Measurements from ENCODE around the gene GALNT2.
A peak's percentile ranks its signal among the peaks of the same experiment; 100 is the strongest.

GALNT2 gene

DNA sequence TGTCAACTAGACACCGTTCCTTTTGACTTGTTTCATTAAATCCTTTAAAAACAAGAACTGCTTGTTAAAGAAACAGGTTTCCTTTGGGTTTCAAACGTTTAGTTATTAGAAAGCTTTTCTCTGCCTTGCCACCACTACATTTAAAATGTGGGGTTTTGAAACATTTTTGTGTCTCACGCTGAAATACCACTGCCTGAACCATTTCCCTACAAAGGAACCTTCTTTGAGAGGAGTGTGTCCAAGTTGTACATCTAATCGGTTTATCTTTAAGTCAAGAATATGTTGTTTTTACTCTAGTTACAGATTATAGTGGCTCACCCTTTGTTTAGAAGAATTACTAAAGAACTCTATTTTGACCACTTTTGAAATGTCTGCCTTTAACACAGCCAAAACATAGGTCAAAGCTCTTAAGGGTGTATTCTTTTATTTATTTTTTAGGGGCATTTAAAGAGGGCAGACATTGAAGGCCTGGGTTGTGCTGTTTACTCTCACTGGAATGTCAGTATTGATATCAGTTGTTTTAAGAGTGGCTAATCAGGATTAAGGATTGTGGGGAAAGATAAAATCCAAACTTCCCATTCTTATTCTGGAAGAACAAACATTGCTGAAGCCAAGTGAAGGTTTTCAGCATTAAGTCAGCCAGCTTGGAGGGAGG is 143.4 kb downstream of the GALNT2 start:
- TF ChIP-seq, protein P1, sequence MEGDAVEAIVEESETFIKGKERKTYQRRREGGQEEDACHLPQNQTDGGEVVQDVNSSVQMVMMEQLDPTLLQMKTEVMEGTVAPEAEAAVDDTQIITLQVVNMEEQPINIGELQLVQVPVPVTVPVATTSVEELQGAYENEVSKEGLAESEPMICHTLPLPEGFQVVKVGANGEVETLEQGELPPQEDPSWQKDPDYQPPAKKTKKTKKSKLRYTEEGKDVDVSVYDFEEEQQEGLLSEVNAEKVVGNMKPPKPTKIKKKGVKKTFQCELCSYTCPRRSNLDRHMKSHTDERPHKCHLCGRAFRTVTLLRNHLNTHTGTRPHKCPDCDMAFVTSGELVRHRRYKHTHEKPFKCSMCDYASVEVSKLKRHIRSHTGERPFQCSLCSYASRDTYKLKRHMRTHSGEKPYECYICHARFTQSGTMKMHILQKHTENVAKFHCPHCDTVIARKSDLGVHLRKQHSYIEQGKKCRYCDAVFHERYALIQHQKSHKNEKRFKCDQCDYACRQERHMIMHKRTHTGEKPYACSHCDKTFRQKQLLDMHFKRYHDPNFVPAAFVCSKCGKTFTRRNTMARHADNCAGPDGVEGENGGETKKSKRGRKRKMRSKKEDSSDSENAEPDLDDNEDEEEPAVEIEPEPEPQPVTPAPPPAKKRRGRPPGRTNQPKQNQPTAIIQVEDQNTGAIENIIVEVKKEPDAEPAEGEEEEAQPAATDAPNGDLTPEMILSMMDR (IDR thresholded peaks at IDR 0.05; ENCODE audit: insufficient read depth, low read depth, low read length, missing control alignments), result no peak
- H3K4me3 ChIP-seq (ENCODE audit: low read length), result no peak overlapping the region
- no peak for DNase-seq (ENCODE audit: low read depth)

DNA sequence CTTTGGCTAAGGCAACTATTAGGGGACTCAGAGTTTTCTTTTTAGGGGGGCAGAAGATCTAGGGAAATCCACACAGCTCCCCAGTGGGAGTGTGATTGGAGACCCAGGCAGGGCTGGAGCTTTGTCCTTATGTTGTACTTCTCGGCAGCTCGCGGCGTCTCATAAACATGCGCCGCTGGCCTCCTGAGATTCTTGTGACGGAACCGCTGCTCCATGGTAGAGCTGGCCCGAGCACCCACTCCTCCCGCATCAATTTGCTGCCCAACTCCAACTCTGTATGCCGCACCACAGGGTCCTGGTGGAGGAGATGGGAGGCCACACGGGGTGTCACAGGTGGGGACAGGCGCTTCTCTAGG is 143.9 kb downstream of the GALNT2 start:
- no peak for DNase-seq (ENCODE audit: low read depth)
- TF ChIP-seq, protein P1 (IDR thresholded peaks at IDR 0.05; ENCODE audit: insufficient read depth, low read depth, low read length, missing control alignments), result no peak
- H3K4me3 ChIP-seq (ENCODE audit: low read length), result no peak overlapping the region

DNA sequence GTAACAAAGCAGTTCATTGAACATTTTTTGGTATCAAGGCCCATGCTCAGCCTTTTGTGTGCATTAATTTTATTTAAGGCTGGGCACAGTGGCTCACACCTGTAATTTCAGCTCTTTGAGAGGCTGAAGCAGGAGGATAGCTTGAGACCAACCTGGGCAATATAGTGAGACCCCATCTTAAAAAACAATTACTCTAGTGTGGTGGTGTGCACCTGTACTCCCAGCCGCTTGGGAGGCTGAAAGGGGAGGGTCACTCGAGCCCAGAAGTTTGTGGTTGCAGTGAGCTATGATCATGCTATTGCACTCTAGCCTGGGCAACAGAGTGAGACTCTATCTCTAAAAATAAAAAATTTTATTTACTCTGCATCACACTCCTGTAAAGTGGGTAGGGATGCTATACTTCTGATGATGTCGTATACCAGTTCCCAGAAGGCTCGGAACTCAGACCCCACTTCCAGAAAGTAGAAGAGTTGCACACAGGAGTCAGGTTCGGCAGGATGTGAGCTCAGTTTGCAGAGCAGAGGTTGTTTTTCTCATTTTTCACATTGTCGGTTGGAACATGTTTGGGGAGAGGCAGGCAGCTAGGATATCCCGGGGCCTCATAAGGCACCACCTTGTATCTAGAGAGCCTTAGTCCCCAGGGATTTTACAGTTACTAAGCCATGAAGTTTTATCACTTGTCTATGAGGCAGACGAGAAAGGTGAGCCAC is 144.6 kb downstream of the GALNT2 start:
- H3K4me3 ChIP-seq (ENCODE audit: low read length), result no peak overlapping the region
- TF ChIP-seq, protein P1 (IDR thresholded peaks at IDR 0.05; ENCODE audit: insufficient read depth, low read depth, low read length, missing control alignments), result no peak
- DNase-seq (ENCODE audit: low read depth), result no peak

DNA sequence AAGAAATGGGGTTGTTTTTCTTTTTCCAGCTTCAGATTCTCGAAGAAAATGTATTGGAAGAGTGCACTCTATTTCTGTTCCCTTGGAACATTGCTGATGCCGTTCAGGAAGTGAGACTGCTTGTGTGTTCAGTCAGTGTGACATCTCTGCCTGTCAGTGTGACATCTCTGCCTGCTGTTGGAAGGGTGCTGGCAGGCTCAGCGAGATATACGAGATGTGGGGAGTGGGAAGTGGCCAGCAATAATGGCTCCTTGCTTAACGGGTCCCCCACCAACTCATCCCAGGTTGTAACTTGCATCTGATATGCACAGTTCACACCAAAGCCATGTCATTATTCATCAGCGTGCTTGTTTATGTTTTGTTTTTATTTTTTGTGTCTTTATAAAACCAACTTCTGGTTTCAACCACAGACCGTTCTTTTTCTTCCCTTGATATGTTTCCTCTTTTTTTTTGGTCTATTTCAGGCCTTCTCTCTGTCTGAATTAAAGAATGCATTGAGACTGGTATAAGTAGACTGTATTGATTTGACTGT is 145.4 kb downstream of the GALNT2 start:
- TF ChIP-seq, protein P1 (IDR thresholded peaks at IDR 0.05; ENCODE audit: insufficient read depth, low read depth, low read length, missing control alignments), result no peak
- no peak overlapping the region for H3K4me3 ChIP-seq (ENCODE audit: low read length)
- no peak for DNase-seq (ENCODE audit: low read depth)

DNA sequence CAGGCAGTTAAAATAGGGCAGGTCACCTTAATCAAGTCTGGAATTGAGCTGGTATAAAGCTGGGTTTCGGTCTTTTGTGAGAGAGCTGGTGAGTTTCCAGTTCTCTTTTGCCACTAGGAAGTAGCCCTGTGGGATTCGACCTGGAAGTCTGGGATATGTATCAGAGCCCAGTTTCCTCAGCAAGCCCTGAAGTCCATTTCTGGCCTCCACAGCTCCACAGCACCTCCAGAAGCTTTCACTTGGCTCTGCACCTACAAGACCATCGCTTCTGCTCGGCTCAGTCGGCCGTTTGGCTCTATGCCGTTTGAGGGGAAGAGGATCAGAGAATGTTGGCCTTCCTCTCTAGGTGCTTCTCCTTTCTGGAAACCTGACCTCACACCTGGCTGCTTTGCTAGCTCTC is 148.0 kb downstream of the GALNT2 start:
- peak; percentile 36 for DNase-seq (ENCODE audit: low read depth)
- TF ChIP-seq, protein P1 (IDR thresholded peaks at IDR 0.05; ENCODE audit: insufficient read depth, low read depth, low read length, missing control alignments), result peak; percentile 45

DNA sequence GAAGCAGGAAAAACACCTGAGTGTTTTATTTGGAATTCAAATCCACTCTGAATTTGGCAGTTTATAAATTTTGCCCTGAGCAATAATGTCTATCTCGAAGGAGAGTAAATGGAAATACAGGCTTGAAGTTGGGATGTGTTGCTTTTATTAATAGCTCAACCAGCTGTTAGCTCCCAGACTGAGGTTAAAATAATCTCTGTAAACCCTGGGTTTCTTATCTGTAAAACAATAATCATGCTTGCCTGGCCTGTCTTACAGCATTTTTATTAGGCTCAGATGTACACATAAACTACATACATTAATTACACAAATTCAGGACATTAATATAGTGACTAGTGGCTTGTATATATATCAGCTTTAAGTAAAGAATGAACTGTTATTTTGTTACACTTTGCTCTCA is 148.5 kb downstream of the GALNT2 start:
- H3K4me3 ChIP-seq (ENCODE audit: low read length), result no peak overlapping the region
- TF ChIP-seq, protein P1 (IDR thresholded peaks at IDR 0.05; ENCODE audit: insufficient read depth, low read depth, low read length, missing control alignments), result no peak
- DNase-seq (ENCODE audit: low read depth), result no peak

More for the DNA sequence above, 148.0 kb downstream of the GALNT2 start:
- no peak overlapping the region for H3K4me3 ChIP-seq (ENCODE audit: low read length)

Measured in epithelial cell of esophagus (primary cell).